IMR-90 (cell line): Measurements from ENCODE around the gene RGR. TPM values are rescaled to one million over a fixed set of nuclear protein-coding genes. Genes with fewer than 3 reads are reported as not detected.

ENCODE experiments used
- ATAC-seq: fragments of 200-7000 bp; cut with Tn5 transposase; 2 replicates; pipeline ENCODE4 v1.9.1; 2020; ENCODE audit warnings: low read depth, mild to moderate bottlenecking, moderate library complexity
- BruUV-seq: library from RNA; stranded (reverse); fragments of 400-500 nt; replicated peaks from 2 replicates; lab custom pipeline; 2021; lab: Mats Ljungman, UMichigan
- CTCF ChIA-PET: fragments of 300-600 bp; formaldehyde crosslinking; extraction: SDS; loops from one replicate; lab custom pipeline; 2021; ENCODE audit warnings: antibody characterized with exemption; lab: Yijun Ruan, JAX
- POLR2A ChIA-PET: fragments of 300-600 bp; sonication (Branson Sonifier 250); formaldehyde crosslinking; loops from one replicate; lab custom pipeline; 2022; ENCODE audit warnings: antibody characterized with exemption; ENCODE audit not compliant: unreplicated experiment; lab: Charles Lee
- DNase-seq: peaks from one replicate; pipeline ENCODE4 v3.0.0; 2013
- H2AFZ ChIP-seq: replicated peaks from 2 replicates; pipeline ENCODE3; 2013; ENCODE audit warnings: low read length, mild to moderate bottlenecking; ENCODE audit not compliant: poor library complexity
- H2AK5ac ChIP-seq: 2 replicates; pipeline ENCODE4 v1.6.1; 2013; ENCODE audit warnings: low read depth, low read length, inconsistent platforms
- H2AK9ac ChIP-seq: replicated peaks from 2 replicates; pipeline ENCODE3; 2013; ENCODE audit warnings: mild to moderate bottlenecking, low read depth, low read length, moderate library complexity; ENCODE audit not compliant: poor library complexity
- H2BK120ac ChIP-seq: 2 replicates; pipeline ENCODE4 v1.6.1; 2013; ENCODE audit warnings: low read depth, low read length, inconsistent platforms
- H2BK15ac ChIP-seq: 3 replicates; pipeline ENCODE4 v1.6.1; 2013; ENCODE audit warnings: low read depth, low read length, inconsistent platforms
- H2BK20ac ChIP-seq: 2 replicates; pipeline ENCODE4 v1.6.1; 2013; ENCODE audit warnings: low read depth, mild to moderate bottlenecking, inconsistent platforms, low read length, moderate library complexity
- H2BK5ac ChIP-seq: 2 replicates; pipeline ENCODE4 v1.6.1; 2013; ENCODE audit warnings: mild to moderate bottlenecking, low read depth, low read length, inconsistent platforms; ENCODE audit not compliant: poor library complexity, severe bottlenecking
- H3K14ac ChIP-seq: replicated peaks from 2 replicates; pipeline ENCODE4 v1.6.1; 2013; ENCODE audit warnings: low read depth, low read length, inconsistent platforms
- H3K18ac ChIP-seq: 2 replicates; pipeline ENCODE4 v1.6.1; 2013; ENCODE audit warnings: low read depth, low read length, control low read depth
- H3K23ac ChIP-seq: 2 replicates; pipeline ENCODE4 v1.6.1; 2013; ENCODE audit warnings: low read depth, low read length, inconsistent platforms
- H3K27ac ChIP-seq: 2 replicates; pipeline ENCODE4 v1.5.1; 2013; ENCODE audit warnings: mild to moderate bottlenecking, control low read depth, low read length; ENCODE audit not compliant: insufficient read depth
- H3K27me3 ChIP-seq: 2 replicates; pipeline ENCODE4 v1.6.1; 2013; ENCODE audit warnings: low read length; ENCODE audit not compliant: control insufficient read depth, insufficient read depth
- H3K36me3 ChIP-seq: 2 replicates; pipeline ENCODE4 v1.6.1; 2013; ENCODE audit warnings: low read length, mixed read lengths; ENCODE audit not compliant: control insufficient read depth, insufficient read depth
- H3K4ac ChIP-seq: 2 replicates; pipeline ENCODE4 v1.6.1; 2013; ENCODE audit warnings: low read depth, low read length, inconsistent platforms
- H3K4me1 ChIP-seq: 2 replicates; pipeline ENCODE4 v1.6.1; 2013; ENCODE audit warnings: low read length, mixed read lengths; ENCODE audit not compliant: control insufficient read depth, insufficient read depth
- H3K4me2 ChIP-seq: 2 replicates; pipeline ENCODE4 v1.6.1; 2013; ENCODE audit warnings: low read depth, mild to moderate bottlenecking, control low read depth, low read length, moderate library complexity
- H3K4me3 ChIP-seq: 2 replicates; pipeline ENCODE4 v1.5.1; 2013; ENCODE audit warnings: low read depth, mild to moderate bottlenecking, control low read depth, low read length, moderate library complexity; ENCODE audit not compliant: insufficient read depth
- H3K56ac ChIP-seq: 2 replicates; pipeline ENCODE4 v1.6.1; 2013; ENCODE audit warnings: low read length, inconsistent platforms; ENCODE audit not compliant: insufficient read depth; ENCODE audit errors: extremely low read depth
- H3K79me1 ChIP-seq, 2 experiments: 2 replicates each; pipeline ENCODE4 v1.6.1; 2013; ENCODE audit warnings: low read length in 2 of 2, inconsistent platforms in 1 of 2, low read depth in 1 of 2
- H3K9ac ChIP-seq: 2 replicates; pipeline ENCODE4 v1.6.1; 2013; ENCODE audit warnings: low read depth, low read length, control low read depth
- H3K9me1 ChIP-seq: 2 replicates; pipeline ENCODE4 v1.6.1; 2013; ENCODE audit warnings: low read length, inconsistent platforms; ENCODE audit not compliant: insufficient read depth
- H3K9me3 ChIP-seq: 2 replicates; pipeline ENCODE4 v1.6.1; 2013; ENCODE audit warnings: low read length; ENCODE audit not compliant: control insufficient read depth, insufficient read depth
- H4K20me1 ChIP-seq: 2 replicates; pipeline ENCODE4 v1.6.1; 2013; ENCODE audit warnings: low read length, inconsistent platforms; ENCODE audit not compliant: insufficient read depth
- H4K5ac ChIP-seq: 2 replicates; pipeline ENCODE4 v1.6.1; 2013; ENCODE audit warnings: mild to moderate bottlenecking, low read depth, low read length, control low read depth
- H4K8ac ChIP-seq, 2 experiments: 2 replicates each; pipeline ENCODE4 v1.6.1; 2013; ENCODE audit warnings: low read depth in 2 of 2, low read length in 2 of 2, control low read depth in 1 of 2, inconsistent platforms in 1 of 2
- H4K91ac ChIP-seq: 2 replicates; pipeline ENCODE4 v1.6.1; 2013; ENCODE audit warnings: low read depth, low read length, inconsistent platforms; ENCODE audit not compliant: insufficient read depth
- RAD21 ChIP-seq: IDR thresholded peaks from 2 replicates; pipeline ENCODE4 v1.6.1; 2012; ENCODE audit warnings: low read length, improper control_type of control experiment
- WGBS, 2 experiments: methylation state at CpG; one replicate each; pipeline versions ENCODE4 v1.1.5 to v1.1.7; 2013; ENCODE audit warnings: missing lambda C conversion rate in 2 of 2; ENCODE audit not compliant: insufficient read length in 1 of 2; ENCODE audit errors: extremely low coverage in 2 of 2; 5-methylcytosine and 5-hydroxymethylcytosine counted together
- dilution Hi-C: fragments of 300-500 bp; cut with HindIII; formaldehyde crosslinking; loops from one replicate; pipeline ENCODE4 v1.14.3; 2018; ENCODE audit warnings: low sequenced_read_pairs; ENCODE audit not compliant: unreplicated experiment
- in situ Hi-C: fragments of 300-500 bp; cut with MboI; formaldehyde crosslinking; loops from 3 replicates; pipeline ENCODE4 v1.14.3; 2019; ENCODE audit warnings: low sequenced_read_pairs, inconsistent platforms, mixed read lengths
- intact Hi-C: fragments of 100-400 bp; cut with micrococcal nuclease; formaldehyde crosslinking; loops from 2 replicates; pipeline ENCODE4 v1.10.0; 2022
- polyA plus RNA-seq, 3 experiments: library from polyadenylated mRNA; depleted of rRNA; stranded (reverse); fragments of >200 nt; gene quantifications; 2 replicates each; pipeline ENCODE4 v1.2.3, GENCODE V29; 2012; ENCODE audit warnings: low replicate concordance in 1 of 3
- total RNA-seq: library from RNA; depleted of rRNA; stranded (reverse); fragments of >200 nt; gene quantifications from 2 replicates; pipeline ENCODE4 v1.2.3, GENCODE V29; 2012

RGR gene
- total and polyA plus RNA-seq, 2 of the 4 experiments (the other 2 are of a cell fraction) = not detected

GRCh38 chr10:84232376-84232775 lies 12.5 kb upstream of the RGR start:
- Histone ChIP-seq H3K14ac (no peak overlapping the region), H3K23ac (no peak overlapping the region), H4K5ac (no peak overlapping the region), H3K4me1 (no peaks in the 10 kb centered on the region), H3K4me3 (no peak overlapping the region), H3K9me1 (no peaks in the 10 kb centered on the region), H3K27ac (no peak overlapping the region), H2AK9ac (no peak overlapping the region), H3K4me2 (no peak overlapping the region), H2BK5ac (no peak overlapping the region), H2AFZ (no peak overlapping the region), H2BK20ac (no peak overlapping the region), H3K27me3 (peaks cover 11% of the 10 kb centered on the region; the same call in 1 of the 2 replicates), H4K91ac (no peak overlapping the region), H3K56ac (no peak overlapping the region), H3K4ac (no peak overlapping the region), H3K79me1 (no peaks in the 10 kb centered on the region), H2AK5ac (no peak overlapping the region), H3K9ac (no peak overlapping the region), H4K8ac (no peak overlapping the region), H3K36me3 (no peaks in the 10 kb centered on the region), H2BK15ac (no peak overlapping the region), H4K20me1 (no peaks in the 10 kb centered on the region; the same call in 1 of the 2 replicates), H2BK120ac (no peak overlapping the region), H3K9me3 (no peaks in the 10 kb centered on the region), H3K18ac (no peak overlapping the region)
- BruUV-seq = no TSS peak
- 83% methylated on average over 4 of the region's 10 CpGs; no CpG with 5 or more reads in 1 of the 2 experiments for WGBS, 2 experiments
- ATAC-seq (no peak), DNase-seq (no peak)
- intact Hi-C loops = no loop called here
- POLR2A ChIA-PET = no interaction called here
- in situ Hi-C loops = no loop called here
- CTCF ChIA-PET = no interaction called here
- dilution Hi-C loops = no loop called here
- TF ChIP-seq RAD21 = no peak
